HG03095 (cell line): Measurements from ENCODE around the gene SHH.
"Not testable (repeated sequence)": the region's sequence is repeated elsewhere in the genome, so short reads cannot be mapped to it uniquely, and the experiment has no call there.

Experiments
- ATAC-seq: cut with Tn5 transposase; IDR thresholded peaks from one replicate; pipeline ENCODE4 v1.9.1; 2021; ENCODE audit warnings: moderate library complexity; ENCODE audit not compliant: unreplicated experiment

SHH gene

DNA sequence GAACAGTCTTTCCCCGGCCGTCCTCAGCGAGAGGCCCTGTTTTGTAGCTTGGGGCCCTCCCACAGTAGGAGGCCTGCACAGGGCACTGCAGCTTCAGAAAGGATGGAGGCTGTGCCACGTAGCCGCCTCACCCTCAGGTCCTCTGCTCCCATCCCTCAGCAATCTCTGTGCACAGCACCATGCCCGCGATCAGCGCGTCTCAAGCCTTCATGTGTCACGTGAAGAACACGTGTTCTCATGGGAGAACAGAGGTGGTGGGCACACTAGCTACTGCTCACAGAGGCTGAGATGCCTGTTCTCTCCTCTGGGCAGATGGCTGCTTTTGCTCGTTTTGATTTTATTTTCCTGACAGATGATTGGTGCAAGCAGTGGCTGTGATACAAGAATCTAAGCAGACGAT is 8.5 kb upstream of the SHH start:
- no peak for ATAC-seq

DNA sequence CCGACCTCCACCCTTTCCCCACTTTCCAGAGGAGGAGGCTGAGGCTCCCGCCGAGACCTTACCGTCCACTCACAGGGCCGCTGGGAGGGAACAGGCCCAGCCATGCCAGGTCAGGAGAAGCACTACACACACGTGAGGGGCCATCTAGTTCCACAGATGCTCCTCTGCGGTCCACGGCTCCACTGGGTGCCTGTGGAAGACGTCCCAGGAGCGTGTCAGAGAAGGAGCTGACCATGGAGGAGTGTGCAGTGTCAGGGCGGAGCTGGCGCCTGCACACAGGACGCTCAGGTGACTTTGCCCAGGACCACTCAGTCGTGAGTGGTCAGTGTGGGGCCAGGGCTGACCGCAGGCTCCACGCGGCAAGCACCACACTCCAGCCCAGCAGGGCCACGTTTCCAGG is 8.0 kb upstream of the SHH start:
- ATAC-seq, result no peak

DNA sequence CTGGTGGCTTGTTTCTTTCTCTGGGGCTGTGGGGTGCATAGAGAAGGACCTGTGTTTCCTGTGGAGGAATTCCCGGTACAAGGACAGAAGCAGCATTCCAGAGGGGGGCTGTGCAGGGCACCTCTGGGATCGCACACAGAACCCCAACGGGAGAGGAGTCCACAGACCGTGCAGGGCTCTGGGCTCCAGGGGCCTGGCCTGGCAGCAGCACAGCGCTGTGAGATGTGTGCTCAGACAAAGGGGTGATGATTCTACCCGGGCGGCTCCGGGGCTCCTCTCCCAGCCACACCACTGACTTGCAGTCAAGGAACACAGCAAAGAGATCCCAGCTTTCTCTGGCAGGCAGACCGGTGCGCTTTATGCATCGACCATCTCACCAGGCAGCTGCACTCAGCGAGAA is 6.9 kb upstream of the SHH start:
- no peak for ATAC-seq

- ATAC-seq, result no peak
These were observed 6.5 kb upstream of the SHH start for GRCh38 chr7:155818820-155819168.

DNA sequence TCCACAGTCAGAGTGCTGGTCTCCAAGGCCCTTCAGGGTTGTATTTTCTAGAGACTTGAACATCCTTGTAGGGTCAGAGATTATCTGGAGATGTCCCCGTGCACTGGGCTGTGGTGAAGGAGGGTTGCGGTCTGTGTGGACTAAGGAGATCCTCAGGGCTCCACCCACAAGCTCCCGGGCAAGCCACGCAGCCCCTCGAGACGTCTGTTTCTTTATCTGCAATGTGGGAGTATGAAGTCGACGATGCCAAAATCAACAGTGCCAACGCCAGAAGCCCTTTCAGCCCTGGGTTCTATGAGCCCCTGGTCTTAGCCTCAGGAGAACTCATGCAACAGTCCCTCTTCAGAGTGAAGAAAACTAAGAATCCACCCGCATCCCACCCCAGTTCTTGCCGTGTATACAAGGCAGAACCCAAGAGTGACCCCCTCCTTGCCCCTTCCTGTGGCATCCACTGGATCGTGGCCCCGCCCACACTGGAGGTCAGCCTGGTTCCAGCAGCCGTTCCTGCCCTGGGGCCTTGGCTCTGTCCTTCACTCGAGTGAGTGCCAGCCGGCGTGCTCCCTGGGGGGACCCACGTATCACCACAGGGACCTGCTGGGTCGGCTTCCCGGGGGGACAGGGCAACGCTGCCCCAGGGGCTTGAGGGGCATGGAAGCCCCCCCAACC is 6.0 kb upstream of the SHH start:
- no peak for ATAC-seq

DNA sequence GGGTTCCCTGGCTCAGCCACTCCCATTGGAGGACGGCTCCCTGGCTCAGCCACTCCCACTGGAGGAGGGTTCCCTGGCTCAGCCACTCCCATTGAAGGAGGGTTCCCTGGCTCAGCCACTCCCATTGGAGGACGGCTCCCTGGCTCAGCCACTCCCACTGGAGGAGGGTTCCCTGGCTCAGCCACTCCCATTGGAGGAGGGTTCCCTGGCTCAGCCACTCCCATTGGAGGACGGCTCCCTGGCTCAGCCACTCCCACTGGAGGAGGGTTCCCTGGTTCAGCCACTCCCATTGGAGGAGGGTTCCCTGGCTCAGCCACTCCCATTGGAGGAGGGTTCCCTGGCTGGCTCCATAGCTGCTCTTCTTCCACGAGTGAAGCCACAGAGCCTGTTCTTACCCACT is 5.3 kb upstream of the SHH start:
- not testable (repeated sequence) for ATAC-seq

GRCh38 chr7:155816996-155817395 is 4.7 kb upstream of the SHH start:
- no peak for ATAC-seq

DNA sequence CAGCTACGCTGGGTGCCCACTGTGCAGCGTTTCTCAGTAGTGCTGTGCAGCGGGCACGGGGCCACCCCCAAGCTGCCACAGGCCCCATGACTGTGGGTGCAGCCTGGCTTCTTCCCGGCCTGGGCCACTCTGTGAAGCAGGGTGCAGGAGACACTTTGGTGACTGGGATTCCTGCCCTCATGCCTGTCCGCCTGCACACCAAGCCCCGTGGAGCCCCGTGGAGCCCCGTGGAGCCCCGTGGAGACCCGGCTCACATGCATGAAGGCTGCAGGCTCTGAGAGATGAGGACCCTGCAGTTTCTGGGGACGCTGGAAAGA is 3.9 kb upstream of the SHH start:
- no peak for ATAC-seq

GRCh38 chr7:155815332-155816191 is 3.3 kb upstream of the SHH start:
- peak; percentile 91 for ATAC-seq

DNA sequence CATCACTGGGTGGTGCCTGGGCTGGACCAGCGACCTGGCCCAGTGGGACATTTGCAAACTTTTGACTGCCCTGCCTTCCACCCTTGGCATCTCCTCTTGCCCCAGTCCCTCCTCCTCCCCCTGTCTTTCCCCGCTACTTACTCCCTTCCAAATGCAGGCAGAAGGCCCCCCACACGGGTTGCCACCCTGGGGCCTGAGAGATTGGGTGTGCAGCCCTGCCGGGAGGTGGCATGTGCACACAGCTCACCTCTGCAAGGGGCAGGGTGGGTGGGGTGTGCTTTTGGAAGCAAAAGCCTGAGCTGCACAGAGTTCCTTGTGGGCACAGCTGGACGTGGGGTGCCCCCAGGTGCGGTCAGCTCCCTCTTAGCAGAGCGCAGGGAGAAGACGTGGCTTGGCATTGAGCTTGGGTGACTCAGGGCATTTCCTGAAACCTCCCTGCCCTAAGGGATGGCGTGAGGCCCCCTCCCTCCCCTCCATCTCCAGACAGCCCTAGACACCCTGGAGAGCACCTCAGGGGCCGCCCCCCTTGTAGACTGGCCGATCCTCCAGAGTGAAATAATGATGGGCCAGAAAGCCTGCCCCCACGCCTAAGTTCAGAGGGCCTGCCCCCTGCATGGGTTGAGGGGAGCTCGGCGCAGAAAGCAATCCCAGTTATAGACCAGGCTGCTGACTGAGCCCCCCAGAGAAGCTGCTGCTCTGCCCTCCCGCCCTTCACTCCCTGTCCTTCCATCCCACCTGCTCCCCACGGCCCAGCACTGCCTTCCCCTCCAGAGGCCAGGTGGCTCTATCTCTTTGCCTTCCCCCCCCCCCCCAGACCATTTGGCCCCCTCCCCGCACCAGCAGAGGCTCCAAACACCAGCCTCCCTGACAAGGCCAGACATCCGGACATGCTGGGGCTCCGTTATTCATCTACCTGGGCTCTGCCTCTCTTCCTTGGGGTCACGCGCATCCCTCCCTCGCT is 2.3 kb upstream of the SHH start:
- ATAC-seq, result no peak

DNA sequence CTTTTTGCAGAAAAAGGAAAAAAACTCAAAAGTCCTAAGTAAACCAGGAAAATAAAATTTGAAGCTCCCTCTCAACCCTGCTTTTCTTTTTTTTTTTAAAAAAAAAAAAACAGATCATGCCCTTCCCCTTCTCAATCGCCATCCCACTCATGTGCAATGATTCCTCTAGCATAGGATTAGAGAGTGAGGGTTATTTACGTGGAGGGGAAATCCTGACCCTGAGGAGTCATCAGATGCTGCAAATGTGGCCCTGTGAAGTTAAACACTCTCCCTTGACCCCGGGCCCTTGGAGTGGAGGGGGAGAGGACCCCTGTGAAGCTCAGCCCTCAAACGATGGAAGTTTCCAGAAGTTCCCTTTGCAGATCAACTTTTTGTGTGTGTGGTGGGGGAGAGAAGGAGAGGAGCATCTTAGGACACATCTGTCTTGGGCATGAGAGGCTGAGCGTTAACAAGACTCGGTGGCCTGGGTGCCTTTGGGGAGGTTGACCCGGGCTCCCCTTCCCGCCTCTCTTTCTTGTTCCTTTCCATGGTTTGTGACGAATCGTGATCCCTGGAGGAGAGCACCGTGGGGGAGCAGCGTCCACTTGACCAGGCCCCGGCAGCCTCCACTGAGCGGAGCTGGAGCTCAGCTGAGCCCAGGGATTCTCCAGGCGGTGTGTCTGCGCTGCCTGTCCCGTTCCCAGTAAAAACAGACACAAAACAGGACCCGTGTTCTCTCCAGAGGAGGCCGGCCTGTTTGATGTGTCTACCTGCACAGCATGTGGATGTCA is 1.5 kb upstream of the SHH start:
- ATAC-seq, result no peak

GRCh38 chr7:155813125-155813524 is 862 bp upstream of the SHH start:
- ATAC-seq, result no peak

DNA sequence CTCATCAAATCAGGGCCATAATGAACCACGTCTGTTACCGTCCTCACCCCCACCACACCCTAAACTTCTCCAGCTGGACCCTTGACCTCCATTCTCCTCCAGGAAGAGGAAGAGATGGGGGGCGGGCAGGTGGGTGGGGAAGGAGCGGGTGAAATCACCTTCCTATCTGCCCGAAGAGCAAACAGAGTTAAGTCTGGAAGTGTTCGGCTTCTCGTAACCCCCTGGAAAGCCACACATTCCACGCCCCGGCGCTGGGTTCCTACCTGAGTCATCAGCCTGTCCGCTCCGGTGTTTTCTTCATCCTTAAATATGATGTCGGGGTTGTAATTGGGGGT is 736 bp downstream of the SHH start:
- ATAC-seq, result no peak

GRCh38 chr7:155810770-155811559 is 1.3 kb downstream of the SHH start:
- ATAC-seq, result no peak

- no peak for ATAC-seq
These were observed 2.1 kb downstream of the SHH start for GRCh38 chr7:155809947-155810769.

GRCh38 chr7:155809332-155809946 is 2.8 kb downstream of the SHH start:
- no peak for ATAC-seq

GRCh38 chr7:155808549-155809331 is 3.5 kb downstream of the SHH start:
- ATAC-seq, result no peak
